ENCODE results near the gene CTSE. TPM values are rescaled to one million over a fixed set of nuclear protein-coding genes. Genes with fewer than 3 reads are reported as not detected.

CTSE gene
- total RNA-seq, 1 donor from 2014 or later = not detected

- TF ChIP-seq CTCF (conservative IDR thresholded peaks at IDR 0.05; ENCODE audit: low read depth, low read length) = no peak
- no peak overlapping the region for H3K4me3 ChIP-seq (ENCODE audit: low read depth, low read length)
- no peak for DNase-seq (ENCODE audit: low read depth)
Measured at GRCh38 chr1:205959789-205960188, 63.9 kb downstream of the CTSE start.

Other genes with a start within 250 kb of the CTSE start
- 10.0 and 12.0 TPM in 2 replicates for gene RAB29, start 248.4 kb downstream of the CTSE start, total RNA-seq
- gene SLC41A1, start 210.7 kb downstream of the CTSE start, total RNA-seq = 10.9 and 14.0 TPM in 2 replicates
- not detected in 2 replicates for gene PM20D1, start 173.8 kb downstream of the CTSE start, total RNA-seq
- not detected in 2 replicates for gene SLC26A9, start 80.4 kb downstream of the CTSE start, total RNA-seq
- not detected in 2 replicates for gene RAB7B, start 20.5 kb downstream of the CTSE start, total RNA-seq
- 0.29 and 0.58 TPM in 2 replicates for gene RHEX, start 29.3 kb upstream of the CTSE start, total RNA-seq
- not detected in 2 replicates for gene AVPR1B, start 93.5 kb upstream of the CTSE start, total RNA-seq
- 5.1 and 6.9 TPM in 2 replicates for gene FAM72A, start 178.9 kb upstream of the CTSE start, total RNA-seq
- gene SRGAP2, start 179.6 kb upstream of the CTSE start, total RNA-seq = 26.4 and 29.0 TPM in 2 replicates

Data from epithelial cell of proximal tubule (primary cell).